HG02759 (cell line): ENCODE results near the gene B9D1.

Experiments used
- ATAC-seq: cut with Tn5 transposase; IDR thresholded peaks from one replicate; pipeline ENCODE4 v1.9.1; 2021; ENCODE audit warnings: mild to moderate bottlenecking, moderate library complexity; ENCODE audit not compliant: unreplicated experiment

B9D1 gene, protein sequence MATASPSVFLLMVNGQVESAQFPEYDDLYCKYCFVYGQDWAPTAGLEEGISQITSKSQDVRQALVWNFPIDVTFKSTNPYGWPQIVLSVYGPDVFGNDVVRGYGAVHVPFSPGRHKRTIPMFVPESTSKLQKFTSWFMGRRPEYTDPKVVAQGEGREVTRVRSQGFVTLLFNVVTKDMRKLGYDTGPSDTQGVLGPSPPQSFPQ

DNA sequence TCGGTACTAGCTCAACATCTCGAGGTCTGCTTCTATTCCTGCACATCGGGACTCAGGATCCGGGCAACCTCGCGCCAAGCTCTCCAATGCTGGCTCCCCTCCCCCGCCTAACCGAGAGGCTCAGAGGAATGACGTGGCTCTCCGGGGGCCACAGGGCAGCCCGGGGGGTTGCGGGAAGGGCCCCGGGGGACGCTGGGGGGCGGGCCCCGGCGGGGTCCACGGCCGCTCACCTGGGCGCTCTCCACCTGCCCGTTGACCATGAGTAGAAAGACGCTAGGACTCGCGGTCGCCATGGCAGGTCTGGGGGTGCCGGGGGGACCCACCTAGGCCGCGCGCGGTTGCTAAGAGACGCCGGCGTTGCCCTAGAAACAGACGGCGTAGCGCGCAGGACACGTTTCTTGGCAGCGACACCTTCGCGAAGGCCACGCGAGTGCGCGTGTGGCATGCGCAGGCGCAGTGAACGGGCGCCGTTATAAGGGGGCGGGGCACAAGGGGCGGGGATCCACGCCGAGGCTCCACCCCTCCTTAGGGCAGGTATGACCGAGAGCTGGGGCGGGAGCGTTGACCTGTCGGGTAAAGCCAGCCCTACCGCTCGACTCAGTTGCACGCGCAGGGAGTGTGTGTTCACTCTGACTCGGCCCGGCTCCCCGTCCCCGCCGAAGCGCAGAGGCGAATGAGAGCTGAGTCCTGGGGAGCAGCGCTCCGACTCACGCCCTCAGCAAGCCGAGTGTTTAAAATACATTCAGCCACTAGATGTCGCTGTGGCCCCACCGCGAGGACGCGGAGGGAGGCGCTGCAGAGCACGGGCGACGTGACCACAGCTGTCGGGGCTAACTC lies at the start of gene B9D1:
Gene B9D1, minus strand, starts transcription at position 447 of the 837 bp plus-strand sequence. Its CDS starts 154 bp downstream, at position 293.
- peak; percentile 84 for ATAC-seq

DNA sequence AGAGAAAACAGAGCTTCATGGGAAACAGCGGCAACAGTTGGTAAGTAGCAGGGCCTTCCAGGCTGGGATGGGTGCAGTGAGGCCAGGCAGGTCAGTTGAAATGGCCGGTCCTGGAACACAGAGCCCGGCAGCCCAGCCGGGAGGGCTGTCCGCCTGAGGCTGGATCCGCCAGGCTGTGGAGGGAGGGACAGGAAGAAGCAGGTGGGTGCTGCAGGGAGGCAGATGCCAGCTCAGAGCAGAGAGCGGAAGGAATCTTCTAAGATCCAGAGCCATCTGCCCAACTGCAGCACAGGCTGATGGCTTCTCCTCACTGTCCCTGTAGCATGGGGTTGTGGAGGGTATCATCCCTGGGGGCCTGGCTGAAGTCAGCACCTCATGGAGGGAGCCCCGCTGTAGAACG lies 49.1 kb upstream of the B9D1 start:
- ATAC-seq: no peak

DNA sequence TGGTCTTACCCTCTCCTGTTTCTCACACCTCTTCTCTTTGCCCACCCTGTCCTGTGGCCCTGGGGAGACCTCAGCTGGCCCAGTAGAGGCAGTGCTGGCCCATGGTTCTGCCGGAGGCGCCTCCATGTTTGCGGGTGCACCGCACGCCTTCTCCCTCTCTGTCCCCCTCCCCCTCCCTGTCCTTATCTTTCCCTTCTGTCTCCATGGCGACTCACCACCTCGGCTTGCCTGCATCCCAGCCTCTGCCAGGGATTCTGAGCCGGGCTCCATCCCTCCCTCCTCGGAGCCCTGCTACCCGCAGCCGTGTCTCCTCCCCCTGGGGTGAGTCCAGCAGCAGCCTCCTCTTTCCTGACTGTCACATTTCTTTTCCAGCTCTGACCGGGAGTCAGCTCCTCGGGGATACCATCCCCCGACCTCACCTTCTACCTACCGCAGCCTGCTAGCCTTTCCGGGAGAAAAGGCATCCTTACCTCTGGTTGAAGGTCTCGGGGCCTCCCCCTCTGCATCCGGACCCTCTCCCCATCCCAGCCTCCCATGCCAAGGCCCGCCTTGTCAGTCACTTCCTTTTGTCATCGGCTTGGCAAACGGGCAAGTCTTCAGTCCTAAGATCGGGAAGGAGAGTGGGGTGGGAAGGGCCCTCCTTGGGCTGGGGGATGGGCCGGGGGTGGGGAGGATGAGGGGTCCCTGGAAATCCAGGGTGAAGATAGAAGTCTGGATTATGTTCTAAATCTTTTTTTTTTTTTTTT lies 48.5 kb upstream of the B9D1 start, which contains the start of gene RNF112:
Gene RNF112, plus strand, starts transcription at position 358 of the 746 bp plus-strand sequence. Its CDS starts 177 bp downstream, at position 535.
- ATAC-seq: no peak

DNA sequence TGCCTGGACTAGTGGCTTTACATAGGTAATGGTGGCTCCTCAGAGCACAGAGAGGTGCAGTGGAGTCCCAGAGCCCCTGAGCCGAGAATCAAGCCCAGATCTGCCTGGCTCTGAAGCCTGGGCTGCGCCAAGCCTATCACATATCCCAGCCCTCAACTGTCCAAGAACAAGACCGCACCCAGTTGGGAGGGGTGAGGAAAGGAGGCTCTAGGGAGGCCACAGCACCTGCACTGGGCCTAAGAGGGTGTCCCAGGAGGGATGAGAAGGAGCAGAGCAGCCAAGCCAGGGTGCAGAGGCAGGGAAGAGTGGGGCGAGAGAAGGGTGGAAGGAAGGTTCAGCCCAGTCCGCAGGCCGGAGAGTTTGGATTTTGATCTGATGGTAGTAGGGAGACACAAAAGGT lies 47.6 kb upstream of the B9D1 start:
- no peak for ATAC-seq

DNA sequence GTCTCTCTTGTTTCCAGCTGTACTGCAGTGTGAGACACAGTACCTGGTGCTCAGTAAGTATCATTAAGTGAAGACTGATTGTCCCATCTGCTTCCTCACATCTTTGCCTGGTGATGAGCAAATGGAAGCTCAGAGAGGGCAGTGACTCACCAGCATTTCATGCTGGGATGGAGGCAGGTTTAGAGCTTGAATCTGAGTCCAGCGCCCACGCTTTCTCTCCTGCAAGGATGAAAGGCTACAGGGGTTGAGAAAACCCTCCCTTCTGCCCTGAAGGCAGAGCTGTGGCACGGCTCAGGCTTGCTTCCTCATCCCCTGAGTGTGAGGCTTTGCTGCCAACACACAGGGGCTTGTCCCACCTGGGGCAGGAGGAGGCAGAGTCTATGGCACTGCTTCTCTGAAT lies 47.0 kb upstream of the B9D1 start:
- no peak for ATAC-seq

DNA sequence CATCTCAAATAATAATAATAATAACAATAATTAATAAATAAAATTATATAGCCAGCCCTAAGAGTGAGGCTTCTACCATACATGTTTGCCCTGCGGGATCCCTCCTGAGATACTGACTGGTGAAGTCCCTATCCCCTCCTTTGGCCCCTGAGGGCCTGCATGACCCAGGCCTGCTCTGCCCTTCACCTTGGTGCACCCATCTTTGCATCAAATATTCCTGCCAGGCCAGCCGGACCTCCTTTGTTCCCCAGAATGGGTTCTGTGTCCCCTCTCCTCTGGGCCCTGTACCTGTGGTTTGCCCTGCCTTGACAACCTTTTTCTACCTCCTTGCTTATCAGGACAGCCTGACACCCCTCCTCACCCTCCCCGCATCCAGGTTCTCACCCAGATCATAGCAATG lies 46.5 kb upstream of the B9D1 start:
- ATAC-seq: no peak

DNA sequence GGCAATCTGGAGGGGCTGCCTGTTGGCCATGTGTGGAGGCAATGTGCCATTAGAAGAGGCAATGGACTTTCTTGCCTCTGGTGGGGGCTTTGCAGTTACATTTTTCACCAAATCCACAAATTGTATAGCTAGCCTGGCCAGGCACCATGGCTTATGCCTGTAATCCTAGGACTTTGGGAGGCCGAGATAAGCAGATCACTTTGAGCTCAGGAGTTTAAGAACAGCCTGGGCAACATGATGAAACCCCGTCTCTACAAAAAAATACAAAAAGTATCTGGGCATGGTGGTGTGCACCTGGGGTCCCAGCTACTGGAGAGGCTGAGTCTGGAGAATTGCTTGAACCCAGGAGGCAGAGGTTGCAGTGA lies 45.8 kb upstream of the B9D1 start:
- no peak for ATAC-seq

DNA sequence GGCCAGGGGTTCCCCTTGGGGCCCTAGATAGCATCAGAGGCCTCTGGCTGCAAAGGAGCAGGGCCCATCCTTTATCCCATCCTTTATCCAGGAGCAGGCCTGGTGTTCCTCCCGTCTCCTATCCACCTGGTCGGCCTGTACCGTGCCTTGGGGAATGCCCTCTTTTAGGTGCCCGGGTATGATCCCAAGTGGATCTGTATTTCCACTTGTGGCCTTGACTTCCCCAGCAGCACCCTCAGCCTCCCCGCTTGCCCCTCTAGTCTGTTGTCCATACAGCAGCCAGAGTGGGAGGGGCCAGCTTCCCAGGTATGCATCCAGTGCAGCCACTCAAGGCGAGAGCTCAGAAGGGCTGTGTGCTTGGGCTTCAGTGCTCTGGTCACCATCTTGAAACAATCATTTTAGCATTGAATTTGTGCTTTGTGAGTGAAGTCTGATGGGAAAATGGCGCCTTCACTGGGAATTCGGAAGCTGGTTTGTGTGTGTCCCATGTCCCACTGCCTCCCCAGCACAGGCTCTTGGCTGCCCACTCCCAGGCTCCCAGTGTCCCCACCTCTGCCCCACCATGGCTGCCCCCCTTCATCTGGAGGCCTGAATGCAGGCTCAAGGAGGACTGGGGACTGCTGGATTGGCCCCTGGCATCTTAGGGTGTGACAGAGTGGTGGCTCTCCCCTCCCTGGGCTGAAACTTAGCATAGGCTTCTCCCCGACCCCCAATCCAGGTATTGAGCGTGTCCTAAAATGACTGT lies 45.2 kb upstream of the B9D1 start:
- no peak for ATAC-seq

DNA sequence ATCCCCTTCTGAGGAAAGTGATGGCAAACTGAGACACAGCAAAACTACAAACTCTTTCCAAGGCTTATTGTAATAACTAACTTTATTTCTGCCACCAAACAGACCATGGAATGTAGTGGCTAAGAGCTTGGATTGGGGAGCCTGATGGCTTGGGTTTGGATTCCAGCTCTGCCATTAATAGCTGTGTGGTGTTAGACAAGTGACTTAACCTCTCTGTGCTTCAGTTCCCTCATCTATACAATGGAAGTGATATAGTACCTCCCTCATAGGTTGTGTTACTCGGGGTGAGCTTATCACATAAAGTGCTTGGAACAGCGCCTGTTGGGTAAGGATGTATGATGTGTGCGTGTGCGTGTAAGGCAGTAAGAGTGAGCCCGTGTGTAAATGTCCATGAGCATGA lies 42.6 kb upstream of the B9D1 start:
- ATAC-seq: no peak

DNA sequence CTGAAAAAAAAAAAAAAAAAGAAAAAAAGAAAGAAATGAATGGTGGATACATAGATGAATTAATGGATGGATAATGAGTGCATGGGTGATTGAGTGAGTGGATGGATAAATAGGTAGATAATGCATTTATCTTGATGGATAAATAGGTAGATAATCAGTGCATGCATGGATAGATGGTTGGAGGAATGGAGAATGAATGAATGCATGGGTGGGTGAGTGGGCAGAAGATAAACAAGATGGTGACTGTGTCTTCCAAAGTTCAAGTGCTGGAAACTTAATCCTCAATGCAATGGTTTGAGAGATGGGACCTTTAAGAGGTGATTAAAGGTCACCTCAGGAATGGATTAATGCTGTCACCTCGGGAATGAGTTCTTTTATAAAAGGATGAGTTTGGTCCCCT lies 41.7 kb upstream of the B9D1 start:
- ATAC-seq: no peak

DNA sequence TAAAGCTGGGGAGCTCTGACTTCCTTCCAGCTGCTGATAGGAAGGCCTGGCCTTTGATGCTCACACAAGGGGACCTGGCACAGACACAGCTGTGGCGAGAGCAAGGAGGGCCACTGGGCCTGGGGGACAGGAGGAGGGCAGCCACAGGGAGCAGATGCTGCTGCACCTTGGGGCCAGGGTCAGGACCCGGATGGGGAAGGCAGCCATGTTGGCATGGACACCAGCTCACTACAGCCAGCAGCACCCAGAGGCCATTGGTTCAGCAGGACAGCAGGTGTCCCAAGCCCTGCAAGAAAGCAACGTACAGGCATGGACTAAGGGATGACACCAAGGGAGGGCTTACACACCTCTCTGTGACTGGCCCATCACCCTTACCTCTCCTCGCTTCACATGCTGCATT lies 40.5 kb upstream of the B9D1 start:
- no peak for ATAC-seq

DNA sequence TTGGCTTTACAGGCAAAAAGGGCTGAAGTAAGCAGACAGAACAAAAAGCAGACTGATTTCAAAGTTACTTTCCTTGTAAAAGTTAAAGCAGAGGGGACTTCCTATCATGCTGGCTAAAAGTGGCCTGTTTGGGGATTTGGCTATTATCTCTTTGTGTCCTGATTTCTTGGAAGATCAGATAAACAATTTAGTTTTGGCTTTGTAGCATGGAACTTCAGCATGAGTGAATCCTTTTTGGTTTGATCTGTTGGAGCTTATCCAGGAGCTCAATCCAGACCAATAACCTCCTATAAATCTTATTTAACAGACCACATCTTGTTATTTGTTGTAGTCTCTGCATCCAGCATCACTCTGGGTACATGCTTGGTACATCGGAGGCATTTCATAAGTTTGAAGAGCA lies 39.6 kb upstream of the B9D1 start:
- ATAC-seq: no peak

DNA sequence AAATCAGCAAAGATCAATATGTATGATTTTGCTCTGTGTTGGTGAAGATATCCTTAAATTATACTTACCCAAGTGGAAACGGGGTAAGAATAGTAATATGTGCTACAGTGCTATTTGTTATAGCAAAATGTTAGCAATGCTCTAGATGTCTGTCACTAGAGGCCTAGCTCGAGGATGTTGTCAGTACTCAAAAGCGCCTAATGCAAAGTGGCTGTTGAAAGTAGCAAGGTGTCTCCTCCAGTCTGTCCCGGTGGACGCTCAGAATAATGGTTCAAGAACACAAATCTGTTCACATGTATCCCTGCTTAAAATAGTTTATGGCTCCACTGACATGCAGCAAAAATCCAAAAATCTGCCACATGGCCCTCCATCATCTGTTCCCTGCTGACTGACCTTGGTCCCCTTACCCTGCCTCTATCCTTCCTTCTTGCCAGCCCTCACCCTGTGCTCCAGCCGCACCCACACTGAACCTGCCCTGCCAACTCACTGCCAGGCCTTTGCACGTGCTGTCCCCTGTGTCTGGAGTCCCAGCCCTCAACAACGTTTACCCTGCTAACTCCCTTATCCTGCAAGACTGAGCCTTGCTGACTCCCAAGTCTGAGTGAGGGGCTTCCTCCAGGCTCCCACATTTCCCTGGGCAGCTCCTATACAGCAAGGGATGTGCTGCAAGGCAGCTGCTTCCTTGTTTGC lies 38.9 kb upstream of the B9D1 start:
- no peak for ATAC-seq

DNA sequence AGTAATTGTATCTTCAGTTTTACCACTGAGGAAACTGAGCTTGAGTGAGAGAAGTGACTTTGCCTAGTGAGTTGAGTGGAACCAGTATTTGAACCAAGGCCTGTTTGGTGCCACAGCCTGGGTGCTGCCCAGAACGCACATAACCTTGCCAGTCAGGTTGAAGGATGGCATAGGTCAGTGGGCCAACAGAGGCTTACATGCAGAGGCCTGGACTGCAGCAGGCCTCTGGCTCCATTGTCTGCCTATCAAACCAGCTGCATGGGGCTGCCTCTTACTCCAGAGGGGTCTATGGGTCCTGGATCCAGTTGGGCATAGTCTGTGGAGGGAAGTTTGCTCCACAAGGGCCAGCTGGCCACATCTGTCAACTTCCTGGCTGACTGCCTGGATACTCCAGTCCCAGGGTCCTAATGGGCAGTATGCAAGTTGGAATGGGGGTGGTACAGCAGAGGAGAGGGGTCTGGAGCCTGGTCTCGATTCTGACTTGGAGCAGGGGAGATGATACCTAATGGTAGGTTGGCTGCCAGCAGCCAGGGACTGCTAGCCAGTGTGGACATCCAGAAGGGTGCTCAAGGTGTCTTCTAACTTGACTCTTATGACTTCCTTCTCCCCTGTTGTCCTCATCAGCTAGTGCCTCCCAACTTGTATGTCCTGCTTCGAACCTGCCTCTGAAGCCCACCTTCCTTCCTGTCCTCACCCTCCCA lies 37.4 kb upstream of the B9D1 start:
- no peak for ATAC-seq

DNA sequence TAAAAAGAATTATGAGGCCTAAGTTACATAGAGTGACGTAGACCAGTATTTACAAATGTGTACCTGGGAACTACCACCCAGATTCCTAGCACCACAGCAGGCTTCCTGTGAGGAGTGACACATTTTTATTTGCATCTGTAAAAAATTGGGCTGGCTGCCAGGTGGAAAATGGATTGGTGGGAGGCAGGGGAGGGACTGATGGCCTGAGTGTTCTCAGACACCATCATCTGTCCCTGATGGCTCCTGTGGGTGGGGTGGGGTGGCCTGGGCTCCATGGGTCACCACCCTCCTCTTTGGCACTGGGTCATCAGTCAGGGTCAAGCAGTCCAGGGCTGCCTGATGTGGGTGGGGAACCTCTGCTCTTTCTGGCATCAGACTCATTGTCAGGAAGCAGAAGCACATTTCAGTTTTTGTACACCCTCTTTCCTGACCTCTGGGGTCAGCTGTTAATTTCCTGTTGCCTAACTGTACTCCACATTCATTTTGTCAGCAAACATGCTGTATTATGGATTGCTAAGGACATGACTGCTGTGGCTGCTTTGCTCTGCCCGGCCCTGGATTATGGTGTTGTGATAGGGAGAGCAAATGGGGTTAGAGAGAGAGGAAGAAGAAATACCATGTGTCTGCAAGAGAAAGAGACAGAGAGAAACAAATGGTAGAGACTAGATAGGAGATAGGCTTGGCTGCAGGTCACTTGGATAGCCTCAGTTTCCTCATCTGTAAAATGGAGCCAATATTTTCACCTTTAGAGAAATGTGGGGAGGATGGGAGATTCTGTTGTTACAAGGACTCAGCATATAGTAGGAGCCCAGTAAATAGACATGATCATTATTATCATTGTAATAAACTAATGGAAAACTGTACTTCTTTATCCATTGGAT lies 36.0 kb upstream of the B9D1 start:
- ATAC-seq: no peak

DNA sequence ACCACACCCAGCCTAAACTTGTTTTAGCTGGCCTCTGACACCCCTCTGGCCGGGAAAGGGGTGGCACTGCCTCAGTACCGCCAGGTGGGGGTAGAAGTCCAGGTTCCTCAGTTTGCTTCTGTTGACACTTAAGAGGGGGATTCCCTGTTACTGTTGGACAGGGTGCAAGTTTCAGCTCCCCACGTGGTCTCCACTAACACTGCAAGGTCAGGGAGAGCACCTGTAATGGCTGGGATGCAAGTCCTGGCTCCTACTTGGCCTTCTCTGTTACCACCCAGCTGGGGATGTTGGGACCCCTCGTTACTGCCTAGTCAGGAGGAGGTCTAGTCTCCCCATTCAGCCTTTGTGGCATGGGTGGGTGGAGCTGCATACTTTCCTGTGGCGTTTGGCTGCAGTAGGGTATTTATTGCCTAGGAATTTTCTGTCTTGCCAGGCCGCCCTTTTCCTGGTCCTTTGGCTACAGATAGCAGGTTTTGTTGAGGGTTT lies 35.1 kb upstream of the B9D1 start:
- no peak for ATAC-seq

DNA sequence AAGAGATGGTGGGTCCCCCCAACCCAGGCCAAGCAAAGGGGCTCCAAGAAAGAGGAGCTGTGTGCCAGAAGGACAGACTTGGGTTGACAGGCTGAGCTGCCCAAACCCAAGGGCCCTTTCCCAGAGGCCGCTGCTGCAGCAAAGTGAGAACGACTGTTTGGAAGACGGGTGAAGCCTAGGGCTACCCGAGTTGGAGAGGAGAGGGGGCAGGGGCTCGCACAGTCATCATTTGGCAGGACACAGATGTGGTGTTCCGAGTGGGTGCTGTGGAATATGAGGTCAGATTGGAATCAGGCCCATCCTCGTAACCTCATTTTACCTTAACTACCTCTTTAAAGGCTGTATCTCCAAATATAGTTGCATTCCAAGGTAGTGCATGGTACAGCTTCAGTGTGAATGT lies 29.8 kb upstream of the B9D1 start:
- ATAC-seq: no peak

DNA sequence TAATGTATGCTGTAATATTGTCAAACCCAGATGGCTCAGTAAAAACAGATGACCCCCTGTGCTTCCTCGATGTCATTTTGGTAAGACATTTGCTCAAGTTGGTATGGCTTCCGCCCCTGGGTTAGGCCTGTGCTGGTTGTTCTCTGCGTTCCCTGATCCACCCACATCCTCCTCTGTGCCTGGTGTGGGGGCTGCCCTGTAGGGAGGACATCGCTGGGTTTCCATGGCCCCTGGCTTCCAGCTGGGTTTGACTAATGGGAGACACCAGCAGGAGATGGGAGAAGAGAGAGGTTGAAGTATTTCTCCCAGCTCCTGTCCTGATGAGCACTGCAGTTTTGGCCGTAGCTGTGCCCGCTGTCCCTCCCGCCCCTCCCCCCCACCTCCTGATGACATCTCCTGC lies 28.9 kb upstream of the B9D1 start:
- no peak for ATAC-seq

DNA sequence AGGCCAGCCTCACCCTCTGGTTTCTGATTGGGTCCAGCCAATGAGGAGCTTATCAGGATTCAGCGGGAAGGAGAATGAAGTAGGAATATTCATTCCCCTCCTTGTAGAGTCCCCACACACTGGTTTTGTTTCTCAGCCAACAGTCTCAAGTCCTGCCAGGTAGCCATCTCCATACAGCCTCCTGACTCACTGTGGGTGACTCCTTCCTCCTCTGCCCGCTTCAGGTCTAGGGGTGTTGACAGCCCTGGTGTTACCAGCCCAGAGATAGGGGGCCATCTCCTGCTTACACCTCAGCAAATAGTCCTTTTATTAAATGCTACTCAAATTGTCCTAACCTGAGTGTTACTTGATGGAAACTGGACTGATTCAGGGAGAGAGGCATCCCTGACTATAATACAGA lies 28.4 kb upstream of the B9D1 start:
- ATAC-seq: no peak
